ENCODE measurements around the gene CLIC3. TPM values are rescaled to one million over a fixed set of nuclear protein-coding genes. Genes with fewer than 3 reads are reported as not detected.

Gene CLIC3
- polyA plus RNA-seq, 2 of the 4 experiments (the other 2 are of a cell fraction): 0.61 to 6.4 TPM

GRCh38 chr9:136992819-136993369 is 3.5 kb downstream of the CLIC3 start:
- Histone ChIP-seq H3K27ac (peak overlapping the region; percentile 91 to 97), H3K4me3 (peak overlapping the region; percentile 89), H3K4me1 (peaks cover 49% of the 10 kb centered on the region), H3K9me3 (peaks cover 3% of the 10 kb centered on the region; the same call in 1 of the 3 replicates), H3K4me2 (peak overlapping the region; percentile 95)
- ATAC-seq (no peak), FAIRE-seq (no peak), DNase-seq (ENCODE audit: low read depth in 1 of 2, low spot score in 1 of 2) (no peak)
- POLR2A ChIA-PET: interaction anchor here (1.4 to 1.9 kb wide), 4 partner anchors 14 to 90 kb away, joined by 3 to 20 read pairs (median 12); no protein-coding TSS in a partner anchor
- WGBS (ENCODE audit: missing lambda C conversion rate): 25% methylated on average over 12 of the region's 18 CpGs
- CTCF ChIA-PET: interaction anchor here (0.7 to 6.6 kb wide), 15 partner anchors 10 to 244 kb away, joined by 3 to 34 read pairs (median 4); partner anchors contain the start of genes ABCA2 and NPDC1
- TF ChIP-seq MAX (IDR thresholded peaks at IDR 0.05) (no peak), NFE2L2 (conservative IDR thresholded peaks at IDR 0.05; ENCODE audit: low read length) (no peak), FOXS1 (CRISPR knock-in tag; IDR thresholded peaks at IDR 0.05) (no peak), ATOH8 (CRISPR knock-in tag; IDR thresholded peaks at IDR 0.05; ENCODE audit: low read depth) (no peak), NR3C1 (IDR thresholded peaks at IDR 0.05) (no peak), HEYL (CRISPR knock-in tag; IDR thresholded peaks at IDR 0.05) (no peak), RNF2 (IDR thresholded peaks at IDR 0.05; ENCODE audit: borderline replicate concordance, low read depth) (no peak), CHD2 (IDR thresholded peaks at IDR 0.05; ENCODE audit: low read length, partially characterized antibody) (no peak), FOSB (CRISPR knock-in tag; IDR thresholded peaks at IDR 0.05) (no peak), RFX5 (IDR thresholded peaks at IDR 0.05) (no peak), CTCF (IDR thresholded peaks at IDR 0.05) (no peak), HDAC2 (IDR thresholded peaks at IDR 0.05) (no peak), ZNF302 (CRISPR knock-in tag; IDR thresholded peaks at IDR 0.05) (no peak), KDM5A (IDR thresholded peaks at IDR 0.05) (no peak), TFCP2L1 (CRISPR knock-in tag; IDR thresholded peaks at IDR 0.05) (no peak), JUN (IDR thresholded peaks at IDR 0.05) (no peak), FOSL2 (IDR thresholded peaks at IDR 0.05) (no peak), FOSL2 (CRISPR knock-in tag; IDR thresholded peaks at IDR 0.05) (no peak)

GRCh38 chr9:136991993-136992818 is 4.2 kb downstream of the CLIC3 start, which contains the start of gene PAXX:
PAXX (plus strand) TSS chr9:136992422; CDS start chr9:136992444, 22 bp downstream.
- 0% methylated on average over 19 of the region's 92 CpGs for WGBS (ENCODE audit: missing lambda C conversion rate)
- Histone ChIP-seq H3K27ac (peak within 1 kb of the TSS; percentile 91 to 97), H3K9me3 (peaks cover 3% of the 10 kb centered on the region; the same call in 1 of the 3 replicates), H3K4me3 (peak within 1 kb of the TSS; percentile 89), H3K4me2 (peak within 1 kb of the TSS; percentile 95), H3K4me1 (peaks cover 45% of the 10 kb centered on the region)
- ATAC-seq (peak; percentile 74 to 82), DNase-seq (ENCODE audit: low read depth in 1 of 2, low spot score in 1 of 2) (peak; percentile 88 to 94), FAIRE-seq (no peak)
- CTCF ChIA-PET: interaction anchor here (0.6 to 6.6 kb wide), 14 partner anchors 13 to 149 kb away, joined by 3 to 34 read pairs (median 4); partner anchors contain the start of genes ABCA2 and NPDC1
- POLR2A ChIA-PET: interaction anchor here (0.6 to 1.9 kb wide), 22 partner anchors 8 to 407 kb away, joined by 3 to 20 read pairs (median 5); partner anchors contain the start of gene MAN1B1
- no peak for TF ChIP-seq HMGXB4 (CRISPR knock-in tag; IDR thresholded peaks at IDR 0.05; ENCODE audit: borderline replicate concordance)
- no peak for TF ChIP-seq RARB (CRISPR knock-in tag; IDR thresholded peaks at IDR 0.05)
- peak; percentile 23; the same call in 1 of the 2 replicates for TF ChIP-seq PHF8 (IDR thresholded peaks at IDR 0.05; ENCODE audit: borderline replicate concordance, low read depth)
- TF ChIP-seq HEYL (CRISPR knock-in tag; IDR thresholded peaks at IDR 0.05): no peak
- no peak for TF ChIP-seq KDM5A (IDR thresholded peaks at IDR 0.05)
- TF ChIP-seq MAX (IDR thresholded peaks at IDR 0.05): peak; percentile 89
- TF ChIP-seq HOXB5 (CRISPR knock-in tag; IDR thresholded peaks at IDR 0.05): peak; percentile 60; the same call in 1 of the 2 replicates
- TF ChIP-seq ELK1 (IDR thresholded peaks at IDR 0.05; ENCODE audit: low read depth, low read length): no peak
- TF ChIP-seq EHF (CRISPR knock-in tag; IDR thresholded peaks at IDR 0.05): no peak
- no peak for TF ChIP-seq NFE2L2 (conservative IDR thresholded peaks at IDR 0.05; ENCODE audit: low read length)
- TF ChIP-seq ZSCAN20 (CRISPR knock-in tag; IDR thresholded peaks at IDR 0.05): no peak
- TF ChIP-seq USF2 (IDR thresholded peaks at IDR 0.05): no peak
- no peak for TF ChIP-seq EHMT2 (IDR thresholded peaks at IDR 0.05; ENCODE audit: low read depth)
- no peak for TF ChIP-seq FOSL2 (IDR thresholded peaks at IDR 0.05)
- TF ChIP-seq FOSL2 (CRISPR knock-in tag; IDR thresholded peaks at IDR 0.05): no peak
- TF ChIP-seq RAD21 (conservative IDR thresholded peaks at IDR 0.05 in 1 of 2, IDR thresholded peaks at IDR 0.05 in 1 of 2): no peak
